Gastroesophageal sphincter (tissue), 3 donors: ENCODE measurements around the gene GATAD2A.

ENCODE experiments used
- CTCF ChIP-seq, 4 experiments: fragments of 200-600 bp in 2 of 4; fragments of 450-650 bp in 2 of 4; sonication (generic) in 1 of 4; IDR thresholded peaks; one replicate each; pipeline ENCODE4 v1.5.1; 2017 to 2019; ENCODE audit warnings: antibody characterized with exemption in 4 of 4, mild to moderate bottlenecking in 2 of 4, moderate library complexity in 2 of 4
- POLR2A ChIP-seq, 2 donors: fragments of 450-650 bp; IDR thresholded peaks; one replicate each; pipeline ENCODE4 v1.6.1; 2017; ENCODE audit warnings: antibody characterized with exemption in 2 of 2, mild to moderate bottlenecking in 2 of 2, moderate library complexity in 1 of 2
- POLR2AphosphoS5 ChIP-seq: sonication (generic); formaldehyde crosslinking; IDR thresholded peaks from one replicate; pipeline ENCODE4 v1.6.1; 2017; ENCODE audit warnings: antibody characterized with exemption

- TF ChIP-seq POLR2A (IDR thresholded peaks at IDR 0.05), result peak; percentile 45 to 67
- no peak for TF ChIP-seq CTCF (IDR thresholded peaks at IDR 0.05)
- no peak for TF ChIP-seq POLR2AphosphoS5
Measured at GRCh38 chr19:19385896-19386869, 19.3 kb upstream of the GATAD2A start.
